HepG2 (cell line): ENCODE measurements around the gene TF. TPM values are rescaled to one million over a fixed set of nuclear protein-coding genes. Genes with fewer than 3 reads are reported as not detected.

ENCODE experiments used
- BCLAF1 ChIP-seq: fragments of 450-650 bp; IDR thresholded peaks from 2 replicates; pipeline ENCODE4 v1.6.1; 2017; ENCODE audit warnings: mild to moderate bottlenecking
- CBX5 ChIP-seq: sonication (generic); formaldehyde crosslinking; IDR thresholded peaks from 2 replicates; pipeline ENCODE4 v1.4.0; 2020; ENCODE audit warnings: missing genetic modification reagents, borderline replicate concordance
- CENPX ChIP-seq: sonication (generic); formaldehyde crosslinking; IDR thresholded peaks from 2 replicates; pipeline ENCODE4 v1.9.0; 2021; ENCODE audit warnings: mild to moderate bottlenecking, missing genetic modification reagents, moderate library complexity
- HES4 ChIP-seq: sonication (generic); formaldehyde crosslinking; IDR thresholded peaks from 2 replicates; pipeline ENCODE4 v1.9.0; 2021; ENCODE audit warnings: mild to moderate bottlenecking, missing genetic modification reagents, borderline replicate concordance
- IKZF4 ChIP-seq: sonication (generic); formaldehyde crosslinking; IDR thresholded peaks from 2 replicates; pipeline ENCODE4 v1.5.1; 2020; ENCODE audit warnings: borderline replicate concordance, mild to moderate bottlenecking, low read depth, missing genetic modification reagents; ENCODE audit errors: not compliant biosample characterization
- KAT7 ChIP-seq: IDR thresholded peaks from 2 replicates; pipeline ENCODE4 v1.6.1; 2018; ENCODE audit warnings: borderline replicate concordance, missing compliant biosample characterization
- MNT ChIP-seq: fragments of 450-650 bp; IDR thresholded peaks from 2 replicates; pipeline ENCODE4 v1.6.1; 2016
- RAD21 ChIP-seq: fragments of 450-650 bp; formaldehyde crosslinking; IDR thresholded peaks from 2 replicates; pipeline ENCODE4 v1.5.0; 2020; ENCODE audit warnings: mild to moderate bottlenecking
- RARA ChIP-seq: IDR thresholded peaks from 2 replicates; pipeline ENCODE4 v1.6.1; 2016; ENCODE audit warnings: missing genetic modification reagents, missing compliant biosample characterization
- SMAD3 ChIP-seq: sonication (generic); formaldehyde crosslinking; IDR thresholded peaks from 2 replicates; pipeline ENCODE4 v1.4.0; 2020; ENCODE audit warnings: missing genetic modification reagents
- SRY ChIP-seq: sonication (generic); formaldehyde crosslinking; IDR thresholded peaks from 2 replicates; pipeline ENCODE4 v1.8.0; 2022; ENCODE audit warnings: mild to moderate bottlenecking, missing genetic modification reagents
- SUZ12 ChIP-seq: fragments of 150-350 bp; IDR thresholded peaks from 2 replicates; pipeline ENCODE4 v1.6.1; 2014; ENCODE audit warnings: low read depth, low read length
- ZBTB7A ChIP-seq: sonication (generic); formaldehyde crosslinking; IDR thresholded peaks from 2 replicates; pipeline ENCODE4 v1.8.0; 2022; ENCODE audit warnings: mild to moderate bottlenecking, missing genetic modification reagents
- ZFP41 ChIP-seq: sonication (generic); formaldehyde crosslinking; IDR thresholded peaks from 2 replicates; pipeline ENCODE4 v1.4.0; 2020; ENCODE audit warnings: mild to moderate bottlenecking, missing genetic modification reagents, borderline replicate concordance
- ZKSCAN5 ChIP-seq: sonication (generic); formaldehyde crosslinking; IDR thresholded peaks from 2 replicates; pipeline ENCODE4 v1.5.1; 2020; ENCODE audit warnings: mild to moderate bottlenecking, missing genetic modification reagents
- ZNF17 ChIP-seq: sonication (generic); formaldehyde crosslinking; IDR thresholded peaks from 2 replicates; pipeline ENCODE4 v1.5.0; 2020; ENCODE audit warnings: mild to moderate bottlenecking, missing genetic modification reagents
- ZNF224 ChIP-seq: sonication (generic); formaldehyde crosslinking; IDR thresholded peaks from 2 replicates; pipeline ENCODE4 v1.5.0; 2020; ENCODE audit warnings: mild to moderate bottlenecking, missing genetic modification reagents
- ZNF546 ChIP-seq: sonication (generic); formaldehyde crosslinking; conservative IDR thresholded peaks from 2 replicates; pipeline ENCODE4 v1.8.1; 2023; ENCODE audit warnings: mild to moderate bottlenecking, missing genetic modification reagents
- ZNF558 ChIP-seq: sonication (generic); formaldehyde crosslinking; IDR thresholded peaks from 2 replicates; pipeline ENCODE4 v1.9.0; 2022; ENCODE audit warnings: mild to moderate bottlenecking, missing genetic modification reagents, borderline replicate concordance
- ZNF576 ChIP-seq: sonication (generic); formaldehyde crosslinking; IDR thresholded peaks from 2 replicates; pipeline ENCODE4 v1.4.0; 2020; ENCODE audit warnings: mild to moderate bottlenecking, missing genetic modification reagents
- ZNF589 ChIP-seq: sonication (generic); formaldehyde crosslinking; conservative IDR thresholded peaks from 2 replicates; pipeline ENCODE4 v1.8.0; 2022; ENCODE audit warnings: mild to moderate bottlenecking, moderate library complexity, missing genetic modification reagents
- ZNF780A ChIP-seq: sonication (generic); formaldehyde crosslinking; IDR thresholded peaks from 2 replicates; pipeline ENCODE4 v1.8.0; 2022; ENCODE audit warnings: mild to moderate bottlenecking, missing genetic modification reagents, moderate library complexity
- polyA plus RNA-seq, 8 experiments: library from polyadenylated mRNA; depleted of rRNA in 3 of 8; stranded (reverse) in 7 of 8; unstranded in 1 of 8; fragments of >200 nt; fragmentation: Illumina TruSeq in 4 of 8; extraction: Trizol in 4 of 8; gene quantifications; 2 replicates each; pipeline versions ENCODE4 v1.2.1 to v1.2.3, GENCODE V29; 2011 to 2016; ENCODE audit warnings: low read depth in 4 of 8, missing spikeins in 1 of 8, mixed read lengths in 1 of 8; ENCODE audit not compliant: insufficient read depth in 1 of 8
- total RNA-seq, 5 experiments: library from RNA; depleted of rRNA; stranded (reverse); fragments of >200 nt; fragmentation: Illumina TruSeq; extraction: Trizol; gene quantifications; 2 replicates each; pipeline ENCODE4 v1.2.3, GENCODE V29; 2016; ENCODE audit warnings: low read depth in 1 of 5
- TF ChIP-seq, protein P1 (sequence below): sonication (generic); formaldehyde crosslinking; IDR thresholded peaks from 2 replicates; pipeline ENCODE4 v1.9.0; 2021; ENCODE audit warnings: missing genetic modification reagents, mild to moderate bottlenecking, borderline replicate concordance
- TF ChIP-seq, protein P2 (sequence below): IDR thresholded peaks from 2 replicates; pipeline ENCODE4 v1.6.1; 2016; ENCODE audit warnings: low read depth, borderline replicate concordance

The TF gene
- total and polyA plus RNA-seq, 2 of the 13 experiments (the other 11 are each of a cell fraction or from before 2014, with no cell fraction given), result 10,074 to 11,821 TPM

DNA sequence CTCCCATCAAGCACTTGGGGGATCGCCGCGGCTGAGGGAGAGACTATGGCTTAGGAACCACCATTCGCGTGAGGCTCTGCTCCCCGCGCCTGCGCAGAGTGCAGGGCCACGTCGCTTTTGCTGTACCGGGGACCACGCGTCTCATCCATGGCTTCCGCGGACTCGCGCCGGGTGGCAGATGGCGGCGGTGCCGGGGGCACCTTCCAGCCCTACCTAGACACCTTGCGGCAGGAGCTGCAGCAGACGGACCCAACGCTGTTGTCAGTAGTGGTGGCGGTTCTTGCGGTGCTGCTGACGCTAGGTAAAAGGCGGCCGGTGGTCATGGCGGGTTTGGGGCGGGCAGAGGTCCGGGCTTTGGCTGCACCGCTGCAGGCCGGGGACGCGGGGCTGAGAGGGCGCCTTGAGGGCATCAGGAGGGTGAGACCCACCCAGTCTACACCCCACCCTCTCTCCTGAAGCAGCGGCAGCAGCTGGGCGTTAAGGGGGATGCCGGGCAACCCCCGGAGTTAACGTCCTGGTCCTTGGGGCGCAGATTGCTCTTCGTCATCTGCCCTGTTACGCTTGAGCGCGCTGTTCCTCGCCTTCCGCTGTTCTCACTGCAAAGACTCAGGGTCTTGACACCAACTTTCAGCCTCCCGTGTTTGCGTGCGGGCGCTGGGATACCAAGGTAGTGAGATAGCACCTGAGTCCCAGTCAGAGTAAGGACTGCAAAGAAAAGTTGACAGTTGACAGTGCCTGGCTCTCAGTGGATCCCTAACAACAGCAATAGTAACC, 59.7 kb downstream of the TF start, which contains the start of gene SRPRB (continued):
- TF ChIP-seq, protein P1, sequence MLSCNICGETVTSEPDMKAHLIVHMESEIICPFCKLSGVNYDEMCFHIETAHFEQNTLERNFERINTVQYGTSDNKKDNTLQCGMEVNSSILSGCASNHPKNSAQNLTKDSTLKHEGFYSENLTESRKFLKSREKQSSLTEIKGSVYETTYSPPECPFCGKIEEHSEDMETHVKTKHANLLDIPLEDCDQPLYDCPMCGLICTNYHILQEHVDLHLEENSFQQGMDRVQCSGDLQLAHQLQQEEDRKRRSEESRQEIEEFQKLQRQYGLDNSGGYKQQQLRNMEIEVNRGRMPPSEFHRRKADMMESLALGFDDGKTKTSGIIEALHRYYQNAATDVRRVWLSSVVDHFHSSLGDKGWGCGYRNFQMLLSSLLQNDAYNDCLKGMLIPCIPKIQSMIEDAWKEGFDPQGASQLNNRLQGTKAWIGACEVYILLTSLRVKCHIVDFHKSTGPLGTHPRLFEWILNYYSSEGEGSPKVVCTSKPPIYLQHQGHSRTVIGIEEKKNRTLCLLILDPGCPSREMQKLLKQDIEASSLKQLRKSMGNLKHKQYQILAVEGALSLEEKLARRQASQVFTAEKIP, result no peak
- peak; percentile 62; the same call in 1 of the 2 replicates for TF ChIP-seq HES4
- TF ChIP-seq CENPX (CRISPR knock-in tag), result no peak
- TF ChIP-seq ZNF224 (CRISPR knock-in tag), result no peak
- no peak for TF ChIP-seq BCLAF1
- TF ChIP-seq SUZ12, result peak; percentile 60; the same call in 1 of the 2 replicates
- peak; percentile 78; the same call in 1 of the 2 replicates for TF ChIP-seq CBX5 (CRISPR knock-in tag)
- no peak for TF ChIP-seq ZBTB7A (CRISPR knock-in tag)
- TF ChIP-seq ZNF780A, result no peak
- no peak; the same call in none of the 2 replicates for TF ChIP-seq KAT7 (CRISPR knock-in tag)
- TF ChIP-seq SRY (CRISPR knock-in tag), result peak; percentile 90
- TF ChIP-seq IKZF4 (CRISPR knock-in tag), result peak; percentile 73
- no peak for TF ChIP-seq ZNF558 (CRISPR knock-in tag)
- TF ChIP-seq ZNF576 (CRISPR knock-in tag), result no peak
- TF ChIP-seq, protein P2, sequence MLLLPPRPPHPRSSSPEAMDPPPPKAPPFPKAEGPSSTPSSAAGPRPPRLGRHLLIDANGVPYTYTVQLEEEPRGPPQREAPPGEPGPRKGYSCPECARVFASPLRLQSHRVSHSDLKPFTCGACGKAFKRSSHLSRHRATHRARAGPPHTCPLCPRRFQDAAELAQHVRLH (CRISPR knock-in tag), result no peak
- TF ChIP-seq ZKSCAN5 (CRISPR knock-in tag), result no peak
- no peak; the same call in 1 of the 2 replicates for TF ChIP-seq ZNF546 (CRISPR knock-in tag)
- no peak; the same call in 1 of the 2 replicates for TF ChIP-seq ZNF589 (CRISPR knock-in tag)
- TF ChIP-seq ZFP41 (CRISPR knock-in tag), result no peak
- no peak for TF ChIP-seq ZNF17 (CRISPR knock-in tag)
- no peak for TF ChIP-seq SMAD3 (CRISPR knock-in tag)
- TF ChIP-seq RARA (CRISPR knock-in tag), result peak; percentile 43
- peak; percentile 72 for TF ChIP-seq MNT
- 0 out of 2 replicates have a peak, but pooled peaks have one; percentile 18 for TF ChIP-seq RAD21
